Transverse colon (tissue), 4 donors: ENCODE results near the gene ZNF865.

Experiments used
- CTCF ChIP-seq, 5 experiments: fragments of 200-600 bp in 3 of 5; fragments of 450-650 bp in 2 of 5; sonication (generic) in 3 of 5; IDR thresholded peaks; 1 replicate in 2 of 5; 2 replicates in 3 of 5; pipeline ENCODE4 v1.5.1; 2016 to 2017; ENCODE audit warnings: antibody characterized with exemption in 5 of 5, inconsistent platforms in 3 of 5, mild to moderate bottlenecking in 2 of 5, moderate library complexity in 1 of 5
- EP300 ChIP-seq: sonication (generic); formaldehyde crosslinking; IDR thresholded peaks from one replicate; pipeline ENCODE4 v1.6.1; 2017; ENCODE audit warnings: antibody characterized with exemption, low read depth
- POLR2A ChIP-seq: fragments of 450-650 bp; IDR thresholded peaks from one replicate; pipeline ENCODE4 v1.6.1; 2016; ENCODE audit warnings: antibody characterized with exemption, mild to moderate bottlenecking, moderate library complexity
- POLR2AphosphoS5 ChIP-seq, 3 donors: sonication (generic); formaldehyde crosslinking; IDR thresholded peaks; one replicate each; pipeline ENCODE4 v1.6.1; 2016; ENCODE audit warnings: antibody characterized with exemption in 3 of 3

GRCh38 chr19:55563261-55563690 lies 42.2 kb upstream of the ZNF865 start:
- no peak for TF ChIP-seq CTCF (IDR thresholded peaks at IDR 0.05)
- no peak for TF ChIP-seq POLR2AphosphoS5 (IDR thresholded peaks at IDR 0.05)
- peak; percentile 18 for TF ChIP-seq POLR2A
- no peak for TF ChIP-seq EP300
